KOPT-K1 (cell line): Measurements from ENCODE around the gene PLCB1.

Experiments
- H3K27ac ChIP-seq: fragments of 200-600 bp; sonication (generic); 2 replicates; pipeline ENCODE4 v1.5.1; 2016; ENCODE audit warnings: antibody characterized with exemption, mild to moderate bottlenecking, low read depth, low read length; ENCODE audit not compliant: poor library complexity, severe bottlenecking
- H3K36me3 ChIP-seq: fragments of 200-600 bp; sonication (generic); 2 replicates; pipeline ENCODE4 v1.5.1; 2017; ENCODE audit warnings: antibody characterized with exemption, mild to moderate bottlenecking, low read length, moderate library complexity; ENCODE audit not compliant: insufficient read depth
- H3K9me3 ChIP-seq: fragments of 200-600 bp; sonication (generic); 2 replicates; pipeline ENCODE4 v1.5.1; 2017; ENCODE audit warnings: antibody characterized with exemption, low read length, mild to moderate bottlenecking; ENCODE audit not compliant: insufficient read depth, poor library complexity, severe bottlenecking

The PLCB1 gene

GRCh38 chr20:8720089-8720488 is 588.0 kb downstream of the PLCB1 start:
- Histone ChIP-seq H3K9me3 (no peaks in the 10 kb centered on the region), H3K27ac (no peak overlapping the region), H3K36me3 (no peaks in the 10 kb centered on the region)

- Histone ChIP-seq H3K27ac (no peak overlapping the region), H3K36me3 (no peaks in the 10 kb centered on the region), H3K9me3 (no peaks in the 10 kb centered on the region)
These were observed 589.0 kb downstream of the PLCB1 start for GRCh38 chr20:8721098-8721497.

GRCh38 chr20:8722277-8722928 is 590.3 kb downstream of the PLCB1 start:
- no peak overlapping the region for H3K27ac ChIP-seq
- H3K36me3 ChIP-seq = no peaks in the 10 kb centered on the region
- H3K9me3 ChIP-seq = no peaks in the 10 kb centered on the region

- Histone ChIP-seq H3K27ac (no peak overlapping the region), H3K36me3 (no peaks in the 10 kb centered on the region), H3K9me3 (no peaks in the 10 kb centered on the region)
These were observed 591.2 kb downstream of the PLCB1 start for GRCh38 chr20:8723296-8723695.

- H3K36me3 ChIP-seq = no peaks in the 10 kb centered on the region
- H3K27ac ChIP-seq = no peak overlapping the region
- H3K9me3 ChIP-seq = no peaks in the 10 kb centered on the region
These were observed 592.8 kb downstream of the PLCB1 start for GRCh38 chr20:8724884-8725283.

GRCh38 chr20:8726460-8726859 is 594.4 kb downstream of the PLCB1 start:
- H3K9me3 ChIP-seq = no peaks in the 10 kb centered on the region
- H3K36me3 ChIP-seq = no peaks in the 10 kb centered on the region

GRCh38 chr20:8735014-8735413 is 602.9 kb downstream of the PLCB1 start:
- H3K9me3 ChIP-seq = no peaks in the 10 kb centered on the region
- H3K27ac ChIP-seq = no peak overlapping the region
- no peaks in the 10 kb centered on the region for H3K36me3 ChIP-seq

More at GRCh38 chr20:8726460-8726859, 594.4 kb downstream of the PLCB1 start:
- no peak overlapping the region for H3K27ac ChIP-seq

DNA sequence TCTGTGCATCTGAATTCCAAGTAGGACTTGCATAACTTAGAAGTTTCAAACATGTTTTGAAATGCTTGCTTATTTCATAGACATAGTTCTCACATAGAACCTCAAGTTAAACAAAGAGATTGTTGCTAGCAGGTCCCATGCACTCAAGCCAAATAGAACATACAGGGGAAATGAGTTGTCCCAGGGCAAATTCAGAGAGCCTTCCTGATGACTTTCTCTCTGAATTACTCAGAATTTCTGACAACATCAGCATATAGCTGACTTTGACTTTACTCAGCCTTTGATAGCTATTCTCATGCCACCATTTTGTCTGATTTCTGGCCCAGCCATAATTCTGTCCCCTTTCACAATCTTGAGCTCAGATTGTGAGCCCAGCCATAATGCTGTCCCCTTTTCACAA is 603.6 kb downstream of the PLCB1 start:
- Histone ChIP-seq H3K27ac (no peak overlapping the region), H3K9me3 (no peaks in the 10 kb centered on the region), H3K36me3 (no peaks in the 10 kb centered on the region)

DNA sequence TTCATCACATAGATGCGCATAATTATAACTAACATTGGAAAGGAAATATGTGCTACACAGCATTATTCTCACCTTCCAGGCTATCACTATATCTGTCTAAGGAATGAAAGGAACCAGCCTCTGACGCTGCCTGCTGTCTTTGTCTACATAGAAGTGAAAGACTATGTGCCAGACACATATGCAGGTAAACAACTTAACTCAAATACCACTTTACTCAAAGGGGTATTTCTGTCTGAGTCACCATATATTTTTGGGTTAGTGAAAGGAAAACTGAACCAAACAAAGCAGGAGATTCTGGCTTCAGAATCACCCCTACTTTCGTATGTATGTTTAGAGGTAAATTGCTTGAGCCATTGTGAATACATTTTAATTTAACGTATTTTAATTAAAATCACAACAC is 608.2 kb downstream of the PLCB1 start:
- Histone ChIP-seq H3K27ac (no peak overlapping the region), H3K36me3 (no peaks in the 10 kb centered on the region), H3K9me3 (no peaks in the 10 kb centered on the region)

DNA sequence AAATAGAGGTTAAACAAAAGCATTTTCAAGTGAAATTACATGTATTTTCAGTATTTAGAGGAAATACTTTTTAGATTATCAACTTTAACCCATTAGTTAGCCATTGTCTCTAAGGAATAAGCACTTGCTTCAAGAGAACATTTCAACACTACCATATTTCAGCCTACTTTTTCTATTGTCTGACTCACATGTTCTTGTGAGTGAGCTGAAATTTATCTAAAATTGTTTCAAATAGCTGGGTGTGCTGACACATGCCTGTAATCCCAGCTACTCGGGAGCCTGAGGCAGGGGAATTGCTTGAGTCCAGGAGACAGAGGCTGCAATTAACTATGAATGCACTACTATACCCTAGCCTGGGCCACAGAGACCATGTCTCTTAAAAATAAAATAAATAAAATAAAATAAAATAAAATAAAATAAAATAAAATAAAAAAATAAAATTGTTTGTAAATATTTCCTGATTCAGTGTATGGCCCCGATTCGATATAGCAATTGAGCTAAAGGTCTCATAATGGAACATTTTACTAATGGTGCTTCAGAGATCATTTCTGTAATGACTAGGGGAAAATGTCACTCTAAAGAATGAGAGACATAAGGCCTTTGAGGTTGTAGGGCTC is 612.3 kb downstream of the PLCB1 start:
- Histone ChIP-seq H3K36me3 (no peaks in the 10 kb centered on the region), H3K27ac (no peak overlapping the region), H3K9me3 (no peaks in the 10 kb centered on the region)

- Histone ChIP-seq H3K36me3 (no peaks in the 10 kb centered on the region), H3K9me3 (no peaks in the 10 kb centered on the region), H3K27ac (no peak overlapping the region)
These were observed 617.0 kb downstream of the PLCB1 start for GRCh38 chr20:8749101-8749500.

DNA sequence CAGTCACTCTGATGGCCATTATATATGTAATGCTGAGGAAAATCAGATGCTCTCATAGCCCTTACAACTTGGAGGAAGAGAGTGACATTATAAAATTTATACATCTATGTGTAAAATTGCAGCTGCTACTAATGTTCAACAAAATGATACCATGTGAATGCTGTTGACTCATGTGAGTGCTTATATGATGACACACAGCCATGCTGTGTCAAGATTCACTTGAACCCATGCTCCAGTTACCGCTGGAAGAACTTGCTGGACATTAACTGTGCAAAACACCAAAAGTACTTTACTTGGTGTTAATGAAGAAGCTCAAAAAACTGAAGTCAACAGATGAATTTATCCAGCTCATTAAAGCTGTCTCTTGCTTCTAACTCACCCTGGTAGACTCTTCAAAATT is 617.9 kb downstream of the PLCB1 start:
- no peaks in the 10 kb centered on the region for H3K36me3 ChIP-seq
- no peaks in the 10 kb centered on the region for H3K9me3 ChIP-seq
- no peak overlapping the region for H3K27ac ChIP-seq

DNA sequence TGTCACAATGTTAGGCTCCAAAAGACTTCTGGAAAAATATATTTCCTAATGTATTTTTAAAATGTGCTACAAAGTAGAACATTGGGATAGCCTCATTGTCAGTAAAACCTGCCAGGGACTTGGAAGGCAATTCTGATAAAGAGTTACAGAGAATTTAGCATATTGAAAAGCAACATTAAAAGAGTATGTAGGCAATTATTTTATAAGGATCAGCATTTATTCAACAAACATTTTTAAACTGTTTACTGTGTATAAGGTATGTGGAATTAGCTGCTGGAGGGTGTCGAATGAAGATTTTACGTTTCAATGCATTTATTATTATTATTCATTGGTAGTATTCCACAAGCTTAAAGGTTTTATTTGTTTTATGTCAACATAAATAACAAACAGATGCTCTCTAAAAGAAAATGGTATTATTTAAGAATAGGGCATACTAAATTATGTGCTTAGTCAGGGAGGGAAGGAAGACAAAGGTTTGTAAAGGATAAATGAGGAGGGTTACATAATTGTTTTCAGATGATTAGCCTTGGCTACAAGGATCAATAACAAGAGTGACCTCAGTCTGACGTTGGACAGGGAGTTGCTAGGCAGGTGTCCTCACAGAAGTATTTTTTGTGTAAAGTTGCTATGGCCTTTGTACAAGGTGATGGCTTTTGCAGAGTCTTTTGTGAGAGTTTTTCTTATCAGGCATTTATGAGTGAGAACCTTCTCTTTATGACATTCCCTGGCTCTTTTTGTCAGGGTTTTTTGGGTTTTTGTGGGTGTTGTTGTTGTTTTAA is 623.5 kb downstream of the PLCB1 start:
- Histone ChIP-seq H3K27ac (no peak overlapping the region), H3K36me3 (no peaks in the 10 kb centered on the region), H3K9me3 (no peaks in the 10 kb centered on the region)

DNA sequence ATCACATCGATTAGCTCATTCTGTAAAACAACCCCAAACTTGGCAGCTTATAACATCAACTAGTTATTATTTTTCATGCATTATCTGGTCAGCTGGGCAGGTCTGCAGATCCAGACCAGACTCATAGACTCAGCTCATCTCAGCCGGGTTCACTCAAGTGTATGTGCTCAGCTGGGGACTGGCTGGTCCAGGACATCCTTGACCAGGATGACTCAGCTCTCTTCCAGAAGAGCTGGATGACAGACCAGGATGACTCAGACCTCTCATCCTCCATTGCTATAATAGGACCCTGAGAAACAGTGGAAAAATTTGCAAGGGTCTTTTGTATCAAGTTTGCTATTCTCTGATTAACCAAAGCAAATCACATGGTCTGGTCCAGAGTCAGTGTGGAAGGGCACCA is 624.3 kb downstream of the PLCB1 start:
- Histone ChIP-seq H3K27ac (no peak overlapping the region), H3K9me3 (no peaks in the 10 kb centered on the region), H3K36me3 (no peaks in the 10 kb centered on the region)

GRCh38 chr20:8757146-8757545 is 625.1 kb downstream of the PLCB1 start:
- Histone ChIP-seq H3K27ac (no peak overlapping the region), H3K9me3 (no peaks in the 10 kb centered on the region), H3K36me3 (no peaks in the 10 kb centered on the region)
